ENCODE data around the gene SNX20. TPM values are rescaled to one million over a fixed set of nuclear protein-coding genes. Genes with fewer than 3 reads are reported as not detected.

The SNX20 gene
- total RNA-seq, 6 experiments from 2014 or later, result 0.31 to 1.9 (median 0.71) TPM

DNA sequence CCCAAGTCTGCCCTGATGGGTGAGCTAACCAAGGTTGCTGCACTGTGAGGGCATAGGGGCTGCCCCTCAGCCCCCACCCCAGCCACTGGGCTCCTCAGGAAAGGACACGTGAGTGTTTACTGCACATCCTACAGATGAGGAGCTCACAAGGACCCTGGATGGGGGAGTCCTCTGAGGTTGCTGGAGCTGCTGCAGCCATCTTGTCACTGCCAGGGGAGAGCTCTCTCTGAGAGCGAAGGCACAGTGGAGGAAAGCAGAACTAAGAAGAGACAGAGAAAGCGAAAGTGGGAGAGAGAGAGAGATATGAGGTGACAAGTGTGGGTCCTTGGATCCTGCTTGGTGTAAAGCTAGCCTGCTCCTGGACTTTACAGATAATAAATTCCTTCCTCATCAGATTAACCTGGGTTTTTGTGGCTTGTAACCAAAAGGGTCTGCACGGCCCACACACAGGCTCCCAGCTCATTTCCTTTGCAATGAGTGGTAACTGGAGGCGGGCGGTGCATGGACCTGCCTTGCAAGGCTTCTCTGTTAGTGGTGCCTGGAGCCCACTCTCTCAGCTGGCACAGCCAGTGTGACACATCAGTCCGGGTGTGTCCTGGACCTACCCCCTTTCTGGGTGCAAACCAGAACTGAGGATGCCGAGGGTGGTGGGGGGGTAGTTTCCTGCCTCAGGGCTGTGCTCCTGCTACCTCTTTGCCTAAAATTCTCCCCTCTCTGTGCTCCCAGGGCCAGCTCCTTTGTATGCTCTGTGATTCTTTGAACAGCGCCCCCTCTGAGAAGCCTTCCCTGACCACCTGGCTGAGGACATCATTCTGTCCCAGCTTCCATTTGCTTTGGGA is 14.2 kb downstream of the SNX20 start:
- Histone ChIP-seq H3K4me1 (peaks cover 0 to 15% (median 6%) of the 10 kb centered on the region in 4 donors), H3K9me3 (no peaks in the 10 kb centered on the region), H3K27ac (no peak overlapping the region), H3K36me3 (no peaks in the 10 kb centered on the region), H3K4me3 (no peak overlapping the region), H3K27me3 (no peaks in the 10 kb centered on the region)
- 64% methylated on average over 4 of the region's 9 CpGs for WGBS (ENCODE audit: insufficient coverage, low coverage, low lambda C conversion rate, missing lambda C conversion rate)
- DNase-seq (no peak), ATAC-seq (peak in 1 of 4 donors; percentile 16)
- intact Hi-C loops (cut with DNase I), result loop anchor here in 1 of 2 donors (5.0 kb wide), 1 partner anchor 140 kb away; no protein-coding TSS in a partner anchor
- no peak for TF ChIP-seq POLR2A (IDR thresholded peaks at IDR 0.05)
- TF ChIP-seq, protein P1, sequence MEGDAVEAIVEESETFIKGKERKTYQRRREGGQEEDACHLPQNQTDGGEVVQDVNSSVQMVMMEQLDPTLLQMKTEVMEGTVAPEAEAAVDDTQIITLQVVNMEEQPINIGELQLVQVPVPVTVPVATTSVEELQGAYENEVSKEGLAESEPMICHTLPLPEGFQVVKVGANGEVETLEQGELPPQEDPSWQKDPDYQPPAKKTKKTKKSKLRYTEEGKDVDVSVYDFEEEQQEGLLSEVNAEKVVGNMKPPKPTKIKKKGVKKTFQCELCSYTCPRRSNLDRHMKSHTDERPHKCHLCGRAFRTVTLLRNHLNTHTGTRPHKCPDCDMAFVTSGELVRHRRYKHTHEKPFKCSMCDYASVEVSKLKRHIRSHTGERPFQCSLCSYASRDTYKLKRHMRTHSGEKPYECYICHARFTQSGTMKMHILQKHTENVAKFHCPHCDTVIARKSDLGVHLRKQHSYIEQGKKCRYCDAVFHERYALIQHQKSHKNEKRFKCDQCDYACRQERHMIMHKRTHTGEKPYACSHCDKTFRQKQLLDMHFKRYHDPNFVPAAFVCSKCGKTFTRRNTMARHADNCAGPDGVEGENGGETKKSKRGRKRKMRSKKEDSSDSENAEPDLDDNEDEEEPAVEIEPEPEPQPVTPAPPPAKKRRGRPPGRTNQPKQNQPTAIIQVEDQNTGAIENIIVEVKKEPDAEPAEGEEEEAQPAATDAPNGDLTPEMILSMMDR (IDR thresholded peaks at IDR 0.05), result no peak

DNA sequence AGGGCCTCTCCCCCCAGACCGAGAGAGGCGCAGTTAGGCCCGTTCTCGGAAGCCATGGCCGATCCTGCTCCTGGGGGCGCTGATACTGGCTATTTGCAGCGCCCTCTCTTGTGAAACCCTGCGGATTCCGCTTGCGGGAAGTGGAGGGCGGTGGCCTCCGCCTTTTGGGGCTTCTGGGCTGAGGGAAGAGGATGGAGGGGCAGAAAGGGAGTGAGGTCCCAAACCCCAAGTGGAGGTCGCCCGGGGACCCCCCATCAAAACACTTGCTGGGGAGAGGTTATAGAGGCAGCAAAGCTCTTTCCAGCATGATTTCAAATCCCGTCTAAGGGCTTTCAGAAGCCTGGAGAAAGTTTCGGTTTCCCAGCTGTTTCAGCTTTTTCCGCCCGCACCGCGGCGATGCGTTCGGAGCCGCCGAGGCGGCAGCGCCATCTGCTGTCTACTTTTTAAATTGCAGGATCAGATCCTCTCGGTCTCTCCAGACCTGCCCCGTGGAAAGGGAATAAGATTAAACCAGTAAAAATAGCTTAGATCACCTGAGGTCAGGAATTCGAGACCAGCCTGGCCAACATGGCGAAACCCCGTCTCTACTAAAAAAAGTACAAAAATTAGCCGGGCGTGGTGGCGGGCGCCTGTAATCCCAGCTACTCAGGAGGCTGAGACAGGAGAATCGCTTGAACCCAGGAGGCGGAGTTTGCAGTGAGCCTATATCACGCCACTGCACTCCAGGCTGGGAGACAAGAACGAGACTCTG is 15.8 kb downstream of the SNX20 start:
- WGBS (ENCODE audit: insufficient coverage, low coverage, low lambda C conversion rate, missing lambda C conversion rate), result 9% methylated on average over 31 of the region's 40 CpGs
- Histone ChIP-seq H3K9me3 (no peaks in the 10 kb centered on the region), H3K36me3 (no peaks in the 10 kb centered on the region), H3K4me1 (peaks cover 0 to 15% (median 6%) of the 10 kb centered on the region in 4 donors), H3K27ac (peak overlapping the region; percentile 29 to 48 (median 39)), H3K4me3 (peak overlapping the region; percentile 39 to 55 (median 42)), H3K27me3 (no peaks in the 10 kb centered on the region)
- ATAC-seq (peak; percentile 82 to 91 (median 88)), DNase-seq (peak; percentile 79 to 85 (median 80))
- intact Hi-C loops (cut with DNase I), result loop anchor here in 1 of 2 donors (5.0 kb wide), 1 partner anchor 142 kb away; no protein-coding TSS in a partner anchor
- TF ChIP-seq, protein P1 (IDR thresholded peaks at IDR 0.05), result peak; percentile 88 to 94 (median 92)
- TF ChIP-seq POLR2A (IDR thresholded peaks at IDR 0.05), result no peak

GRCh38 chr16:50664270-50664669 is 16.8 kb downstream of the SNX20 start:
- TF ChIP-seq, protein P1 (IDR thresholded peaks at IDR 0.05), result no peak
- Histone ChIP-seq H3K27me3 (no peaks in the 10 kb centered on the region), H3K36me3 (no peaks in the 10 kb centered on the region), H3K9me3 (no peaks in the 10 kb centered on the region), H3K4me3 (no peak overlapping the region), H3K4me1 (peaks cover 0 to 15% (median 6%) of the 10 kb centered on the region in 4 donors), H3K27ac (no peak overlapping the region)
- intact Hi-C loops (cut with DNase I), result no loop called here
- no peak for ATAC-seq
- no peak for DNase-seq
- WGBS (ENCODE audit: insufficient coverage, low coverage, low lambda C conversion rate, missing lambda C conversion rate), result 85% methylated on average over 4 of the region's 5 CpGs

DNA sequence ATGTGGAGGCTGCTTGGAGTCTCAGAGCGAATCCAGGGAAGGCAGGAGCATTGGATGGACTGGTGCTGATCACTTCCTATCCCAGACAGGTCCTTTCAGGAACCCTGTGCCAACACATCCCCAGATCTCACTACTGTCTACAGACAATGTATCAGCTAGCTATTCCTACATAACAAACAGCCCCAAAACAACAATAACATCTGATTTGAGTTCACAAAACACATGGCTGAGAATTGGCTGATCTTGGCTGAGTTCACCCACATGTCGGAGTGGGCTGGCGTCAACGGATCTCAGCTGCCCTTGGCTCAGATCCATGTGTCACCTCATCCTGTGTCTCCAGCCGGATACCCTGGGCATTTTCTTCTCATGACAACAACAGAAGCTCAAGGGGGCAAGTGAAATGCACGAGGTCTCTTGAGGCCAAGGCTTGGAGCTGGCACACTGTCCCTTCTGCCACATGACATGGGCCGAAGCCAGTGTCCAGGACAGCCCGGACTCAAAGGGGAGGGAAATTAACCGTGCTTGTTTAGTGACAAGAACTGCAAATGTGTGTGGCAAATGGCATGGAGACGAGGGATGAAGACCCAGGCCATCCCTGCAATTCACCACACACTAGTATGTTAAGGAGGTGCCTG is 18.7 kb downstream of the SNX20 start:
- H3K27me3 ChIP-seq, result no peaks in the 10 kb centered on the region
- no peak for ATAC-seq
- no peak for DNase-seq
- peaks cover 0 to 5% (median 0%) of the 10 kb centered on the region in 4 donors for H3K4me1 ChIP-seq
- 70% methylated on average over 2 of the region's 10 CpGs for WGBS (ENCODE audit: insufficient coverage, low coverage, low lambda C conversion rate, missing lambda C conversion rate)
- H3K9me3 ChIP-seq, result no peaks in the 10 kb centered on the region
- H3K36me3 ChIP-seq, result no peaks in the 10 kb centered on the region
- TF ChIP-seq POLR2A (IDR thresholded peaks at IDR 0.05), result no peak
- TF ChIP-seq, protein P1 (IDR thresholded peaks at IDR 0.05), result no peak
- intact Hi-C loops (cut with DNase I), result no loop called here
- no peak overlapping the region for H3K27ac ChIP-seq
- H3K4me3 ChIP-seq, result no peak overlapping the region
